Measurements from ENCODE around the gene OR4K15.
"Not testable (repeated sequence)": the region's sequence is repeated elsewhere in the genome, so short reads cannot be mapped to it uniquely, and the experiment has no call there.

OR4K15 gene, protein sequence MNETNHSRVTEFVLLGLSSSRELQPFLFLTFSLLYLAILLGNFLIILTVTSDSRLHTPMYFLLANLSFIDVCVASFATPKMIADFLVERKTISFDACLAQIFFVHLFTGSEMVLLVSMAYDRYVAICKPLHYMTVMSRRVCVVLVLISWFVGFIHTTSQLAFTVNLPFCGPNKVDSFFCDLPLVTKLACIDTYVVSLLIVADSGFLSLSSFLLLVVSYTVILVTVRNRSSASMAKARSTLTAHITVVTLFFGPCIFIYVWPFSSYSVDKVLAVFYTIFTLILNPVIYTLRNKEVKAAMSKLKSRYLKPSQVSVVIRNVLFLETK

DNA sequence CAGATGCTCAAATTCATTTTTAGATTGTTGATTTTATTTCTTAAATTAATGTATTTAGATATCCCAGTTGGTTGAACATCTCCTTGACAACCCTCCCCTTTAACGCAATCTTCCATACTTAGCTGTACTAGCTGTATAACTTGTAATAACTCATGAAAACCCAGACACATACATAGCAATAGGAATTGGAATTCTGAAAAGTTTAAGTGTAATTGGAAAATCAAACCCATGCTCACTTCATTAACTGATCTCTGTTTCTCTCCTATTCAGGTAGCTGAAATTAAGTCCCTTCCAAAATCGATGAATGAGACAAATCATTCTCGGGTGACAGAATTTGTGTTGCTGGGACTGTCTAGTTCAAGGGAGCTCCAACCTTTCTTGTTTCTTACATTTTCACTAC is at the start of gene OR4K15:
TSS of gene OR4K15 (plus strand) at position 301 of the 400 bp plus-strand sequence. CDS start at position 301, 0 bp downstream.
- FAIRE-seq, result no peak

- FAIRE-seq, result no peak
Measured at GRCh38 chr14:19930617-19931016, 44.8 kb upstream of the OR4K15 start, which contains the start of gene OR4K1. OR4K1 (plus strand) TSS chr14:19930917; CDS start chr14:19935667, 4,750 bp downstream.

GRCh38 chr14:19941668-19942067 is 33.7 kb upstream of the OR4K15 start:
- FAIRE-seq, result no peak

GRCh38 chr14:19947413-19948090 is 27.8 kb upstream of the OR4K15 start:
- no peak for FAIRE-seq

DNA sequence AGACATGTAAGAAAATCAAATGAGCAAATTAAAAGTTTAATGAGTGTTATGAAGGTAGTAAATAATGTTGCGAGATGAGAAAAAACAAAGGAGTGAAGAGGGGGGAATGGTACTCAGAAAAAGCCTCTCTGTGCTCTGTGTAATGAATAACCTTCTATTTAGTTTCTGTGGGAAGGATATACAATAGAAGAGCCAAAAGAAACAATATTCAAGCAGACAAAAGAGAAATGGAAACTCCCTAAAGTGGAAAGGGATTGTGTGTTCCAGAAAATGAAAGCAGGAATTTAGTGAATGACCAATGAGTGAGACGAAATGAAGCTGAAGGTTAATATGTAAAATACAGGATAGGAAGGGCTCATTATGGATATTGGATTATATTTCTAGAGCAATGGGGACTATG is 26.2 kb upstream of the OR4K15 start:
- FAIRE-seq, result no peak

DNA sequence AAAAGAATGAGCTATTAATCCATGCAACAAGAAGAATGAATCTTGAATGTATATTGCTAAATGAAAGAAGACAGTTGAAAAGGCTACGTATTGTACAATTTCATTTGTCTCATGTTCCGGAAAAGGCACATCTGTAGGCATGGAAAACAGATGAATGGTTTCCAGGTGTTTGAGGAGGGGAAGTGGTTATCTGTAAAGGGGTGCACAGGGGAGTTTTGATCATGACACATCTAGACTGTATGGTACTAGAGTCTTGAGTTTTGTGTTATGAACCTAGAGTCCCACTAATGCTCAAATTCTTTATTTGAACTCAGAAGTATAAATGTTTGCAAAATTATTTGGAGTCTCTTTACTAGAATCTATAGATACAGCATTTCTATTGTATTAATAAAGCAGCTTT is 5.7 kb upstream of the OR4K15 start:
- not testable (repeated sequence) for FAIRE-seq

- FAIRE-seq, result no peak
Measured at GRCh38 chr14:19974844-19975243, 547 bp upstream of the OR4K15 start.

GRCh38 chr14:19993438-19993837 is 18.0 kb downstream of the OR4K15 start:
- no peak for FAIRE-seq

DNA sequence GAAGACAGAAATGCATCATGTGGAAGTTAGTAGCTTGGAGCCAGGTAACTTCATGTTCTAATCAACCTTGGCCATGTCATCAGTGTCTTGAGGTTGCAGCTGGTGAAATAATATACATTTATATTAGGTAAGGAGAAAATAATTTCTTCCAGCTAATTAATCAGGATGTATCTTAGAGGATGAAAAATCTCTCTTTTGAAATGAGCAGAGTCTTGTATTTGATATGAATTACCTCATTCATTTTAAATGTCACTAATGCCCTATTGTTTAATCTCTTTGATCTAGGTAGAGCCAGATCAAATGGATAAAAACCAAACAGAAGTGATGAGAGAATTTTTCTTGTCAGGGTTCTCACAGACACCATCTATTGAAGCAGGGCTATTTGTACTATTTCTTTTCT is 26.5 kb downstream of the OR4K15 start, which contains the start of gene OR4Q2:
TSS of gene OR4Q2 (plus strand) at position 301 of the 400 bp plus-strand sequence.
- FAIRE-seq, result no peak

DNA sequence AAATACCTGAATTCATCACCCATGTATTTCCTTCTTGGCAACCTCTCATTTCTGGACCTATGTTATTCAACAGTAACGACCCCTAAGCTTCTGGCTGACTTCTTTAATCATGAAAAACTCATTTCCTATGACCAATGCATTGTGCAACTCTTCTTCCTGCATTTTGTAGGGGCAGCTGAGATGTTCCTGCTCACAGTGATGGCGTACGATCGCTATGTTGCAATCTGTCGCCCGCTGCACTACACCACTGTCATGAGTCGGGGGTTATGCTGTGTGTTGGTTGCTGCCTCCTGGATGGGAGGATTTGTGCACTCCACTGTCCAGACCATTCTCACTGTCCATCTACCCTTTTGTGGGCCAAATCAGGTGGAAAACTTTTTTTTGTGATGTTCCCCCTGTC is 26.9 kb downstream of the OR4K15 start:
- FAIRE-seq, result no peak

- FAIRE-seq, result no peak
Measured at GRCh38 chr14:20008156-20008555, 32.8 kb downstream of the OR4K15 start.

DNA sequence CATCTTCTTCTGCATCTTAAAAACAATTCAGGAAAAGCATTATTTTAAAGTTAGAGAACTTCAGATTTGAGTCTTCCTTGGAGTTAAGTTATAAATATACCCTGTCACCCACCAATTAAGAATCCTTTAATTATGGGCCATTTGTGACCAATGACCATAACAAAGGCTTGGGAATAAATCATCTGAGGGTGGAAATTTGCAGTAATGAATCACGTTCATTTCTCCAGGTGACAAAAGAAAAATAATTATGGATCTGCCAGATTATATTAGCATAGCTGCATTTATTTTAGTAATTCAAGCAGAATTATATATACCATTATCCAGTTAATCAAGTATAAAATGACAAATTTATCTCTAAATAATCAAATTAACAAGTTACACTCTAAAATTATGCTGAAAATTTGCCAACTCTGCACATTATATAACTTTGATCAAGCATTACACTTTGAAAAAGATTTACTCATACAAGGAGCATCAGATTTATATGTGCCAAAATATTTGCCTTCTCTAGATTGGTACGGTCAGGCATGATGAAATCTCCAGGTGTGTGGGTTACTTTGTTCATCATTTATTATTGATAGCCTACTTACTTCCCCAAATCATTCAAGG is 44.0 kb downstream of the OR4K15 start, which contains the start of gene OR4K14:
TSS of gene OR4K14 (minus strand) at position 51 of the 609 bp plus-strand sequence. CDS start 4,114 bp downstream, outside the sequence.
- FAIRE-seq, result no peak
